Stimulated activated CD4-positive, alpha-beta T cell treated with anti-CD3 and anti-CD28 coated beads, Interleukin-15, amount 100 ng/mL, for 1 hour (primary cell): ENCODE data around the gene DPYD.

Experiments
- DNase-seq, 2 donors: peaks; one replicate each; pipeline ENCODE4 v3.0.0-alpha.2; 2020; ENCODE audit warnings: low read depth in 1 of 2, low spot score in 1 of 2

DPYD gene

DNA sequence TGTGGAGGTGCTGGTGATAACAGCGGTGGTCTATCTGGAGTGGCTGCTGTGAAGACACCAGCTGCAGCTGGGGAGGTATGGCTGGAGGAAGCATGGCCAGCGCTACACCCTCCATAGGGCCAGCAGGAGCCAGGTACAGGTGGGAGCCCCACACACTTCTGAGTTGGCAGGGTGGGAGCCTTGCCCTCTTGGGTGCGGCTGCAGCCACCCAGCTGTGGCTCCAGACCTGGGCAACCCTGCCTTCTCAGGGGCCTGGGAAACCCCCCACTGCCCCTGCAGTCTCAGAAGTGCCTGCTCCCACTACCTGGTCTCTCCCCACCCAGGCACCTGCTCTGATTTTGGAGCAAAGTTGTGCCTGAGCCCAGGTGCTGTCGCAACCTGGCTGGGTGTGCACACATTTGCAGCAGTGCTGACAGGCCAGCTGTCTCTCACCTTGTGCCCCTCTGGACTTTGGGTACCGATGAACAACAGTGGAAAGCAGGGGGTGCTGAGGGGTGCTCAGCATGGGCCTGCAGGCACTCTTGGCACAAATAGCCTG, 76.2 kb downstream of the DPYD start:
- DNase-seq = no peak

DNA sequence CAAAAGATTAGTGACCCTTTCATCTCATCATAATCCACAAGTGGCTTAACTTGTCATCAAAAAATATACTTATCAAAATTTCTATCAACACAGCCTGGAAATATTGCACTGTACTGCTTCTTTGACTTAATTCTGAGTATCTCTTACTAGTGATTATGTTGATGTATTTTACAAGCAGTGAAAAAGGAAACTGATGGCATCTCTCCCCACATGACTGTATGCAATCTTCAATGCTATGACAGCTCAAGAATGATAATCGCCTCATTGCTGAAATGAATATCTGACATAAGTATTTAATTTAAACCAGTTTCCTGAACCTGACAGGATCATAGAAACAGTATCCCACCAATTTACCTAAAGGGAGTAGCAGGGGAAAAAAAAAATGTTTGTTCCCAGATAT, 79.5 kb downstream of the DPYD start:
- no peak for DNase-seq

DNA sequence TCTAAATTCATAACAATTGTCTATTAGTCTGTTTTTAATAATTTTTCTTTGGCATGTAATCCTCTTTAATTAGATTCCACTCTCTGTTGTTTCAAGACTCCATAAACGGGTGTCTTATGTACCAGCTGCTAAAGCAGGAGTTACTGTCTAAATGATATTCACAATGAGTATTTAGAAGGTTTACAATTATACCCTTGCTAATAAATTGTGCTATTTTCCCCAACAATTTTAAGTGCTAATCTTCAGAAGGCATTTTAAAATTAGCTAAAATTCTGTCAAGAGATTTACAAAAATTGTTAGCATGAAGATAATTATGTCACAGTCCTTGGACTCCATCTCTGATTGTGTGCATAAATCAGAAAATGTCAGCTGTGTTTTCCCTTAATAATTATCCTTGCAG, 83.7 kb downstream of the DPYD start:
- DNase-seq = no peak

DNA sequence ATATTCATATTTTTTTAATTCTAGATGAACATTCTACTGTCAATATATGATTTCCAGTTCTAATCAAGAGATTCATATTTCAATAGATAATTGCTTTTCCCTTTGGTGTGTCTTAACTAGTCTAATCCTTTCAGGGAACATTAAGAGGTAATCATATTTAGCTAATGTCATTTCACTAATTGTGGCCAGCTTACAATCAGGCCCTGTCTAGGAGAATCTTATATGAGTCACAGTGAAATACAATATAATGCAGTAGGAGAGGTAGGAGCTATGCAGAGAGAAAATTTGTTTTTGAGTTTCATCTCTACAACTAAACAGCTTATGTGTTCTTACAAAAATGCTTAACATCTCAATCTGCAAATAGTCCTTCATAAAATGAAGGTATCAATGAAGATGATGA, 85.9 kb downstream of the DPYD start:
- DNase-seq = no peak

DNA sequence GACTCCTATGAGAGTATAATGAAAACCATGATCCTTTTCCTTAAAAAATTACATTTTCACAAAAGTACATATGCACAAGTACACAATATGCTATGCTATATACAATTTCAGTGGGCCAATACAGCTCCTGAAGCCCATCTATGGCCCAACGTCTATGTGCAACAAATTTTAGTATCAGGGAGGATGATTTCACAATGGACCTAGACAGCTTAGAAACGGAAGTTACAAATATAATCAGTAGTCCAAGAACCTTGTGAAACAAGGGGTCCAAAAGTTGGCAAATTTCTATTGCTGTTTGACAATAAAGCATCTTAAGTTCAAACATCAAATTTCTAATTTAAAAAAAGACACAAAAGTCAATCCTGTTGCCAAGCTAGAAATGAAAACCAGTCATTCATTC, 87.0 kb downstream of the DPYD start:
- DNase-seq = no peak

DNA sequence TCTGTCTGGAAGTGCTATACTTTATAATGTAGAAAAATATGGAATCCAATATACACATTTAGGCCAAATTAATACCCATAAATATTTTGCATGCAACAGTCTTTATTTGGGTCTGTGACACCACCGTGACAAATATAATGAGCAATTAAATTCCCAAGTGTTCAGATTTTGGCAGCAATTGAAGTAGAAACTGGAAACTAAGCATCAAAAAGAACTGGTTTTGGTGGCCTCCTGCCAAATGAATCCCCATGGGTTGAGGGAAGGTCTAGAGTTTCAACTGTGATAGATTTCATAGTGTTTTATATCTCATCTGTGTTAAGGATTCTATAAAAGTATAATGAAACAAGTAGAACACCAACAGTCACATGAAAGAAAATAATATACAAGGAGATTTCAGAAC, 88.4 kb downstream of the DPYD start:
- no peak for DNase-seq

DNA sequence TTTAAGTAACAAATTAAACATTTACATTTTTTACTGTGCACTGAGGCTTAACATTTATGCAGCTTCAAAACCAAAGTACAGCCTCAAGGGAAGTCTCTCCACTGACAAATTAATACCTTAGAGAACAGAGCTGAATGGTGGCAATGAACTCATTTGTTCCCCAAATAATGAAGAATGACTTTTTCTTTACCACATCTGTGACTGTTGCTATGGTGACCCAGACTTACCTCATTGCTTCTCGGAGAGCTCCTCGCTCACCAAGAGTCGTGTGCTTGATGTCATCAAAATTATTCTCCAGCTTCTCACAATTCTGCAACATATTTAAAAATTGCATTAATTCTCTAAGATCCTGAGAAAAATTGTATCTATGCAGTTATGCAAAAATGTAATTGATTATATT, 92.9 kb downstream of the DPYD start:
- no peak for DNase-seq

DNA sequence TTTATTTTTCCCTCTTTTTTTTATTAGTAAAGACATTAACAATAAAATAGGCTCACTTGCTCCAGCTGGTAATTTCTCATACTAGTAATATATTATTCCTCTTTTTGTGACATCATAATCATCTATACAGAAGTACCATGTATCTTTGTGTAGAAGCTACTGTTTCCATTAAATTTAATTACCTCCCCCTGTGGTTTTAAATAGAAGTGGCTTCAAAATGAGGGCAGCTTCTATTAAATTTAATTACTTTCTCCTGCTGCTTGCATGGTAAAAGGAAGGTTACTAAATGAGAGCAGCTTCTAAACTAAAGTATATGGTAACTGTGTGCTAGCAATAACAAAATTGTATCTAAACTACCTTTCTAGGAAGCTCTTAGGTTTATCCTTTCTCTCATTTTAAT, 94.0 kb downstream of the DPYD start:
- DNase-seq = no peak

DNA sequence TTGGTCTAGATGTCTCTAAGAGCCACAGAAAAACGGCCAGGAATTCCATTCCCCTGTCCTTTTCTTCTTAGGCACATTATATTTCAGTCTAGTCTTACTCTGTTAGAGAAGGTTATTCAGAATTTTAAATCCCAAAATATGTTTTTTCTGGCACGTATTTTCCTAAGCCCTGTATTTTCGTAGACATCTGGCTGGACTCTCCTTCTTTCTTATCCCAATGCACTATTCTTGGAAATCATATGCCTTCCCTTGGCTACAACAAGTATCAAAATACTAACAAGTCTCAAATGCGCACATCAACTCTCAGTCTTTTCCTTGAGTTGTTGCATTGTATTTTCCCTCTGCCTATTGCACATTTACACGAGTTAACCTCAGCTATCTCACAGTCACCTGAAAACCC, 96.2 kb downstream of the DPYD start:
- DNase-seq = no peak

DNA sequence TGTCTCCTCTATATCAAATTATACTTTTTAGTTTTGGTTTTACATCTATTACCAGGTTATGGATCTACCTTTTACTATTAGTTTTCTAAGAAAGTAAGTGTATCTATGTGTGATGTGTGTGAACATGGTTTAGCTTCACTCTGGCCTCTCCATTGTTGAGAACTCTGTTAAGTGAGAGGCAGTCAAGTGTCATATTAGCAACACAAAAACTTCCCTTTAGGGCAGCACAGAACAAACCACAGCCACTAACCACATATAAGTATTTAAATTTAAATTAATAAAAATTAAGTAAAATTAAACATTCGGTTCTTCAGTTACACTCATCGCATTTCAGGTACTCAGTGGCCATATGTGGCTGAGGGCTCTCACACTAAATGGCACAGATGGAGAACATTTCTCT, 96.6 kb downstream of the DPYD start:
- DNase-seq = no peak

DNA sequence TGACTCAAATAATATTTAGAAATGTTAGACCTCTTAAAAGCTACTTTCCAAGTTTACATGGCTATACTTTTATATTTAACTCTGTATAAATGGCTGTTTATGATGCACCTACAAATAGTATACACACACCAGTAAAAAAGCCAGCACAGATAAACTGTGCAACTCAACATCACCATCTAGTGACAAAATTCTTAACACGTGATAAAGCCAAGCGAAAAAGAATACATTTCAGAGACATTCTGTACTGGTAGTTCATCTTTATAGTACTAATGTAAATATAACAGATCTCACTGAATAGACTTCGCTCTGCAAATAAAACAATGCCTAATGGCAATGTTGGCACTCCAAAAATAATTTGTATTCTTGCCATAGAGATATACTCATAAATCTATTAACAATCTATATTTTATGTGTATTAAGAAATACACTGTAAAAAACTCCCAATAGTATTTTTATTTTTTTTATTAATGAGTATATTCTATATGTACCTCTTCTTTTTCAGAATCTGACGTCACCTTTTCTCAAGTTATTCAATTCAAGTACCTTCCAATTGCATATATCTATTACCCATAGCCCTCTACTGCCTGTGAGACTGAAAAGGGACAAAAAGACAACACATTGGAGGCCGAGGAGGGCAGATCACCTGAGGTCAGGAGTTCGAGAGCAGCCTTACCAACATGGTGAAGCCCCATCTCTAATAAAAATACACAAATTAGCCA, 100.2 kb downstream of the DPYD start:
- DNase-seq = no peak

DNA sequence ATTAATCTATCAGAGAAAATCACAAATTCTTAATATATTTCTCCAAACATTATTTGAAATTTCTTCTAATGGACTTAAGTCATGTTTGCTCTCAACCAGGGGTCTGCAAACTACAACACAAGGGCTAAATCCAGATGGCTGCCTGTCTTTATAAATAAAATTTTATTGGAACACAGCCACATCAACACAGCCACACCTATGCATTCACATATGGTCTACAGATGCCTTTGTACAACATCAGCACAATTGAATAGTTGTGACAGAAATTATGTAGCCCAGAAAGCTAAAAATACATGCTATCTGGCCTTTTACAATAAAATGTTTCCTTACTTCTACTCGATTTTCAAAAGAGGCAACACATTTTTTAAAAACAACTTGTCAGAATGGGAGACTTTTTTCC, 103.9 kb downstream of the DPYD start:
- DNase-seq = no peak

DNA sequence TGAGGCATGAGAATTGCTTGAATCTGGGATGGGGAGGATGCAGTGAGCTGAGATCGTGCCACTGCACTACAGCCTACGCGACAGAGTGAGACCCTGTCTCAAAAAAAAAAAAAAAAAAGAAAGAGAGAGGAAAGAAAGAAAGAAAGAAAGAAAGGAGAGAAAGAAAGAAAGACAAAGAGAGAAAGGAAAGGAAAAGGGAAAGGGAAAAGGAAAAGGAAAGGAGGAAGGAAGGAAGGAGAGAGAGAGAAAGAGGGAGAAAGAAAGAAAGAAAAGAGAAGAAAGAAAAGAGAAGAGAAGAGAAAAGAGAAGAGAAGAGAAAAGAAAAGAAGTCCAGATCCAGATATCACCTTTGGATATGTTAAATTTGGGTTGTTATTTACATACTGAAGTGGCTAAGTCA, 106.0 kb downstream of the DPYD start:
- no peak for DNase-seq

DNA sequence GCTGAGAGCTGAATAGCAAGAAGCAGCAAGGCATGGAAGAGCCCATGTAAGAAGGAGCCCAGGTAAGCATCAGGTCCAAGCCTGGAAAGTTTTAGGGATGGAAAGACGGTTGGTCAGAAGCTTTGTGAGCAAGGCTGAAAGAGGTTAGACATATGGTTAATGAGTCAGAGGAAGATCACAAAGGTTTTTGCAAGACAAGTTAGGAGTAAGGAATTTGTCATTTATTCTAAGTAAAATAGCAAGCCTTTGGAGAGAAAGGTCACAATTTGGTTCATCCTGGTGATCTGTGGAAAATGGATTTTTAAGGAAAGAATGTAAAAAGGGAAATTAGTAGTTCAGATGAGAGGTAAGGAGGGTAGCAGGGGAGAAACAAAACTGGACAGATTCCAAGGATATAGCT, 106.7 kb downstream of the DPYD start:
- no peak for DNase-seq

DNA sequence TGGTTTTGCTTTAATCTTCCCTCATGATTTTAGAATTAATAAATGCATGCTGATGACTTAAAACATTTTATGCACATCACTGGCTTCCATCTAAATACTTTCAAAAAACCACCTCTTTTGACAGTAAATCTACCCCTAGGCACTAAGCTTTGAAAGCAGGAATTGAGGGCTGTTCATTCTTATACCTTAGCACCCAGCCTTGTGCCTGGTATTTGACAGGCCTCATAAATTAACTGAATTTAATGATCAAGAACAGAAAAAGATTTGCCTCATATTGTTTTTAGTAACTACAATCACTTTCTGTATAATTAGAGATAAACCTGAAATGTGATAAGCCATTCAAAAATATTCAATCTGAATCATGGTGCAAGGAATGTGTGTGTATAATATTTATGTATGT, 108.8 kb downstream of the DPYD start:
- DNase-seq = no peak

DNA sequence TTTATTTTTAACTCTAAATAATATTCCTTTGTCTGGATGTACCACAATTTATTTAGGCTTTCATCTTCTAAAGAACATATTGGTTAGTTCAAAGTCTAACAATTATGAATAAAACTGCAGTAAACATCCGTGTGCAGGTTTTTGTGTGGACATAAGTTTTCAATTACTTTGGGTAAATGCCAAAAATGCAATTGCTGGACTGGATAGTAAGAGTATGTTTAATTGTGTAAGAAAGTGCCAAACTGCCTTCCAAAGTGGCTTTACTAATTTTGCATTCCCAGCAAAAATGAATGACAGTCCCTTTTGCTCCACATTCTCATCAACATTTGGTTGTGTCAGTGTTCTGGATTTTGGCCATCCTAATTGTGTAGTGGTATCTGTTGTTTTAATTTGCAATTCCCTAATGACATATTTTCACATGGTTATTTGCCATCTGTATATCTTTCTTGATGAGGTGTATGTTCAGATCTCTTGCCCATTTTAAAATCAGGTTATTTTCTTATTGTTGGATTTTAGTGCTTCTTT, 113.8 kb downstream of the DPYD start:
- DNase-seq = no peak

DNA sequence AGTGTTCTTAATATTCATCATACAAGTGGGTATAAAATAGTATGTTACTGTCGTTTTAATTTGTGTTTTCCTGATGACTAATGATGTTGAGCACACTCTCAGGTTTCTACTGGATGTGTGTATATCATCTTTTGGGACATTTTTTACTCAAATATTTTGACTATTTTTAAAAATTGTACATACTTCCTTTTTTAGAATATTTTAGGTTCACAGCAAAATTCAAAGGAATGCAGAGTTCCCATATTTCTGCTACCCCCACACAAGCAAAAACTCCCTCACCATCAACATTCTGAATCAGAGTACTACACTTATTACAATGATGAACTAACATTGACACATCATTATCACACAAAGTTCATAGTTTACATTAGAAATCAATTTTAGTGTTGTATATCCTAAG, 114.5 kb downstream of the DPYD start:
- DNase-seq = no peak

DNA sequence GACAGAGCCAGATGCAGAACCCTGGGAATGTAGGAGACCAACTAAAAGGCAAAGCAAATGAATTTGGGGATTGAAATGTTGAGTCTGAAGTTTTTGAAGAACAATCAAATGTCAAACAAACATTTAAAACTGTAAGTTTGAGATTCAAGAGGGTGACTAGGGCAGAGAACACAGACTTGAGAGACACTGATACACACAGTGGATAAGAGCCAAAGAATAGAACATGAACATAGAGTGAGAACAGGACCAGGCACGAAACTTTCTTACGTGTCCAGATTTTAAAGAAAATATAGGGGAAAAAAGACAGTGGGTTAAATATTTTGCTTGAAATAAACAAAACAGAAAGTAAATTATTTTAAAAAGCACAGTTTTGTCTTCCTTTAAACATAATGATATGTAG, 115.7 kb downstream of the DPYD start:
- DNase-seq = no peak

DNA sequence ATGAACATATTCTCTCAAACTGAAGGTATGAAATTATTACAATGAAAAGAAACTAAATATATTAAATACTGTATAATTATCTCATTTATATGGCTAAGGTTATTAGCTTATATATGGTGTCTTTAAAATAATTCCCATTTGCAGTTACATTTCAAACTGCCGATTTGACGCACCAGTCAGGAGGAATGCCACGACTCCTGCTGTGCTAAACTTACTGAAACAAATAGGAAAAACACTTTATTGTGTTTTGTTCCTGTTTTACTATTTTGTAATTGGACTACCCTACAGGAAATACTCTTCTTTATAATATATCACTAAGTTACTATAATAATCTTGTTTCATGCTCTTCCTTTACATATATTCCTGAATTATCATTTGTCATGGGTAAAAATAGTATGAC, 117.8 kb downstream of the DPYD start:
- DNase-seq = no peak

DNA sequence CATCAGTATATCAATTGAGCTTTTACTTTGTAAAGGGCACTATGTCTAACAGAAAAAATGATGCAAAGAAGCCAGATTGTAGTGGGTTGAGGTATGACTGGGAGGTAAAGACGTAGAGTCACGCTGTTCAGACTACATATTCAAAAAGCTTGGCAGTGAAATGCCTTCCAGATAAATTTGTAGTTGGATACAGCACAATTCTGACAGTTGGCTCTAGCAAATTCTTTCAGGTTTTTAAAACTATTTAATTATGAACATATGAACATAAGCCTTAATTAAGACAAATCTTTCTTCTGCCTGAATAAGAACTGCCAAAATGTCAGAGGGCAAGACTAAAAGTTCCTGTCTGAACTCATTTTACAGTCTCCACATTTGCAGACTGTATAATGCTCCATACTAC, 118.8 kb downstream of the DPYD start:
- no peak for DNase-seq

DNA sequence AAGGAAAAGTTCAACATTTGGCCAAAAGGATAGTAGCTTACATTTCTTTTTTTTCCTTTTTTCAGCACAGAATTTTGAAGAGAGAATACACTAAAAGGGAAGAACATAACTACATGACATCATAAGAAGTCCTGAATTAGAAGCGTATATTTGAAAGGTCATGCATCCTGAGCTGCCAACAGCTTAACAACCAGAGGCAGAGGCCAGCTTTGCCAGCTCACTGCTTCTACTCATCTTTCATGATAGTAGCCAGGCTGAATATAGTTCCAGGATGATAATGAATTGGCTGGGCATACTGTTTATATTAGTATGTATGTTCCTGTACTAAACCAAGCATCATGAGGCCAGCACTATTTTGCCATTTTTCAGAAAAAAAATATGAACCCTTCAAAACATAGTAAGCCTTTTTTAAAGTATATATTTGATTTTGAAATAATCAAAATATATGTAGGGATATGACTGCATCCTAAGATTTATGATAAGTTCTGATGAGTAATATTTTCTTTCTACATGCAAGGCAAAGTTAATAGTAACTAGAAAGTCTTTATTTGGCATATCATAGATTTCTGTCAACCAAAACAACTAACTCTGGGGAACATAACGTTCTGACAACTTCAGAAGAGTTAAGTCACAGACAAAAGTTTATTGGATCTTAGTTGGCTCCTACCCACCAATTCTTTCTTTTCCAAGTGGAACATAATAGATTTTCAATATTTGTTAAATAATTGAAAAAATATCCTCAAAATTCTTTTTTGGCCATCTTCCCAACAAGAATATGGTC, 123.2 kb downstream of the DPYD start:
- DNase-seq = no peak

DNA sequence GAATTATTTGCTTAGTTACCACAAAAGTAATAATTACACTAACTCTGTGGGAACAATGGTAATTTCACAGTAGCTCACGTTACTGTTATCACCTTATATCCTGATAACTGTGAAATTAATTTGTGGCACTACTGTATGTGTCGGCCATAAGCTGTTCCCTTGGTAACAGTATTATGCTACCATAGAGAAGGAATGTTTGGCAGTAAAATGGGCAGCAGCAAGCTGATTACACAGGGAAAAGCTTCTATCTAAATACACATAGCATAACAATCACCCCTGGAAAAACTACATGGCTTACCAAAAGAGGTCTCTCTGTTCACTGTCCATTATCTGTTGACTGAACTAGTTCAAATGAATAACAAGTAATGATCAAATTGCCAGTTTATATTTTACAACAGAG, 124.1 kb downstream of the DPYD start:
- no peak for DNase-seq

DNA sequence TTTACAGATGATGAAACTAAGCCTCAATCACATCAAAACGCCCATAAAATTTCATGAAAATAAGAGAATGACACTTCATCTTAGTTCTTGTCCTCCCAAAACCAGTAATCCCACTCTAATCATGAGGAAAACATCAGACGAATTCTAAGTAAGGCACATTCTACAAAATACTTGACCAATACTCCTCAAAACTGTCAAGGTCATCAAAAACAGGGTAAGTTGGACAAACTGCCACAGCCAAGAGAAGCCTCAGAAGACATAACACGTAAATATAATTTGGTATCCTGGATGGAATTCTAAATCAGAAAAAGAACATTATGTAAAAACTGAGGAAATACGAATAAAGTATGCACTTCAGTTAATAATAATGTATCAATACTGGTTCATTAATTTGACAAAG, 128.2 kb downstream of the DPYD start:
- no peak for DNase-seq
